Activated CD4-positive, CD25-positive, alpha-beta regulatory T cell treated with anti-CD3 and anti-CD28 coated beads, Interleukin-2, amount 50 U/mL, for 24 hours (primary cell): ENCODE measurements around the gene FAM25A.

Experiments
- ATAC-seq, 2 donors: fragments of 150-1000 bp; cut with Tn5 transposase; one replicate each; pipeline ENCODE4 v1.10.0; 2021; ENCODE audit warnings: mild to moderate bottlenecking in 1 of 2, moderate library complexity in 1 of 2

FAM25A gene

DNA sequence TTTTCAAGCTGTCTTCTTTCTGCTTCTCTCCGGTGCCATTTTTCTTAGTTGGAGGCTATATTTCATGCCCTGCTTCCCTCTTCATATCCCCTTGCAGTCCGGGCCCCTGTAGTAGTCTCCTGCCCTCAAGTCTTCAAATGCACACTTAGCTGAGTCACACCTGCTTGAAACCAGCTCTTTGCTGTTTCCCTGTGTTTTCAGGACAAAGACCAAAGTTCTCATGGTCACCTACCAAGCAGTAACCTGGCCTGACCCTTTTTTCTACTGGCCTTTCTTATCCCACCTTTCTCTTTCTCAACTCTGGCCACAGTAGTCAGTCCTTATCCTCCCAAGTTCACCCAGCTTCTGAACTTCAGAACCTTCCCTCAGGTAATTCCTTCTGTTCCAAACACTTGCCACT, 46.1 kb downstream of the FAM25A start:
- ATAC-seq: no peak

DNA sequence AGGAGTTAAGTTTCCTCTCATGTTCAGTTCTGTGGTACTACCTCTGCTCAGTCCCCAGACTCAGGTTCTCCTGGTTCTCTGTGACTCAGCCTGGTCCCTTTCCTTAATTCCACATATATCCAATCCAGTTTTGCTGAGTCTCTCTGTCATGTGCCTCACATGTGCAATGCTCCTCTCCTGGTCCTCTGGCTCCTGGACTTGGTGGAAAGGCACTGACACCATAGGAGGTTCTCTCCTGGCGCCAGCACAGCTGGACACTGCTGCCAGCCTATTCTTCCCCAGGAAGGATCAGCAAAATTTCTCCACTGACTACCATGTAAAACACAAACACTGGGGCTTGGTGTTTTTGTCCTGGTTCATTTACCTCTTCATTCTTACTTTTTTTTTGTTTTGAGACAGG, 46.8 kb downstream of the FAM25A start:
- no peak for ATAC-seq

DNA sequence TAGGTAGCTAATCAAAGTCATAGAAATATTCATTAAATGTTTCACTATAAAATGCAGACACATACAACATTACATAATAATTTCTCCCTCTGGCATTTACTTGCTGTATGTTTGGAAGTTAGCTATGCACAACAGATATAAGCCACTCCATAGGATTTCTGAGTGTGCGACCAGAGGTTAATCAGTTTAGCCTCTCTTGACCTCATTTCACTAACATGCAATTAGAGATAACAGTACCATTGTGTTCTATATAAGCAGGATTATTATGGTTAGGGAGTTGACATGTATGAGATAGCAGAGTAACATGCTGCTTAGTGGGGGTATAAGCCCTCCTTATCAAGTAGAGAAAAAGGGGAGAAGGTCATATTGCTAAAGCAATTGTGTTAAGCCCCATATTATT, 48.2 kb downstream of the FAM25A start:
- no peak for ATAC-seq

DNA sequence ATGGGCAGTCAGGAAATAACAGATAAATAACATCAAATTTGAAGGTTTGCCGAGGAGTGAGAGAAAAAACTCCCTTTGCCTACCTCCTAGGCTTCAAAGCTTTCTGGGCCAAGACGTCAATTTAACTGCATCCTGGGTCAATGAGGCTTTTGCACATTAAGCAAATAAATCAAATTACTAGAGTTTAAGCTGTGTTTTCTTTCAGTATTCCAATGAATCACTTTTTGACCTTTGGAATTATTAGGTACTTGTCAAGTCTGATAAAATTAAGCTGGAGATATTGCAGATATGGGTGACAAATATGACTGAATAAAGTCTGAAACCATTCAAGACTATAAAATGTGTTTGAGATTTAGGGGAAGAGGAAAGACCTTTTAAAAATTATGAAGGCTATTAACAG, 52.4 kb downstream of the FAM25A start:
- ATAC-seq: no peak
